Stimulated activated CD8-positive, alpha-beta memory T cell treated with anti-CD3 and anti-CD28 coated beads, Interleukin-15, amount 100 ng/mL, for 4 hours (primary cell): Measurements from ENCODE around the gene B4GALT5.

Source experiments
- DNase-seq, 2 donors: peaks; one replicate each; pipeline ENCODE4 v3.0.0-alpha.2; 2020; ENCODE audit warnings: low read depth in 2 of 2

Gene B4GALT5

GRCh38 chr20:49608752-49609670 is 104.7 kb downstream of the B4GALT5 start:
- DNase-seq, result peak; percentile 43 to 55

GRCh38 chr20:49607568-49607967 is 106.1 kb downstream of the B4GALT5 start:
- no peak for DNase-seq

- no peak for DNase-seq
Observed at GRCh38 chr20:49603209-49603627, 110.5 kb downstream of the B4GALT5 start.

- DNase-seq, result no peak
Observed at GRCh38 chr20:49602345-49603208, 111.1 kb downstream of the B4GALT5 start.

- DNase-seq, result no peak
Observed at GRCh38 chr20:49601153-49601924, 112.3 kb downstream of the B4GALT5 start.

- no peak for DNase-seq
Observed at GRCh38 chr20:49599746-49600113, 113.9 kb downstream of the B4GALT5 start.

GRCh38 chr20:49597825-49598395 is 115.8 kb downstream of the B4GALT5 start:
- DNase-seq, result no peak

- DNase-seq, result peak; percentile 47 to 68
Observed at GRCh38 chr20:49595811-49596561, 117.7 kb downstream of the B4GALT5 start.

GRCh38 chr20:49595346-49595745 is 118.3 kb downstream of the B4GALT5 start:
- no peak for DNase-seq

- DNase-seq, result no peak
Observed at GRCh38 chr20:49594931-49595315, 118.8 kb downstream of the B4GALT5 start.

GRCh38 chr20:49594143-49594930 is 119.3 kb downstream of the B4GALT5 start:
- DNase-seq, result peak; percentile 23 to 47

GRCh38 chr20:49593466-49594142 is 120.1 kb downstream of the B4GALT5 start:
- no peak for DNase-seq

- no peak for DNase-seq
Observed at GRCh38 chr20:49592120-49592519, 121.6 kb downstream of the B4GALT5 start.

- no peak for DNase-seq
Observed at GRCh38 chr20:49591217-49591865, 122.3 kb downstream of the B4GALT5 start.

GRCh38 chr20:49590163-49591017 is 123.3 kb downstream of the B4GALT5 start:
- no peak for DNase-seq

- DNase-seq, result no peak
Observed at GRCh38 chr20:49589747-49590146, 123.9 kb downstream of the B4GALT5 start.

- no peak for DNase-seq
Observed at GRCh38 chr20:49587111-49587570, 126.5 kb downstream of the B4GALT5 start.
